Left colon (tissue), 2 donors: ENCODE measurements around the gene SLC39A13. TPM values are rescaled to one million over a fixed set of nuclear protein-coding genes. Genes with fewer than 3 reads are reported as not detected.
A peak's percentile ranks its signal among the peaks of the same experiment; 100 is the strongest.

Experiments used
- ATAC-seq: fragments of 200-7000 bp; cut with Tn5 transposase; one replicate; pipeline ENCODE4 v1.9.1; 2020; ENCODE audit warnings: mild to moderate bottlenecking, moderate library complexity
- DNase-seq, 2 donors: peaks; one replicate each; pipeline ENCODE4 v3.0.0-alpha.2; 2020
- intact Hi-C, 2 donors: fragments of 100-400 bp; cut with DNase I in 1 of 2; cut with micrococcal nuclease in 1 of 2; formaldehyde crosslinking; loops; one replicate each; pipeline versions ENCODE4 v1.11.2 to v1.14.0; 2022; cut with DNase I, micrococcal nuclease
- total RNA-seq, 2 donors: library from RNA; stranded (reverse); fragmentation: NEBNext Ultra II Directional; extraction: Animal tissue kit (Norgen Biotek cat#: 25700); gene quantifications; one replicate each; pipeline ENCODE4 v1.2.1, GENCODE V29; 2021
- donor health status: DM: no; HTN: no; CAD: no.
- donor health status: DM: yes; HTN: yes; CAD: no.

SLC39A13 gene
- total RNA-seq, 2 donors from 2014 or later: 17.9 to 20.2 TPM

DNA sequence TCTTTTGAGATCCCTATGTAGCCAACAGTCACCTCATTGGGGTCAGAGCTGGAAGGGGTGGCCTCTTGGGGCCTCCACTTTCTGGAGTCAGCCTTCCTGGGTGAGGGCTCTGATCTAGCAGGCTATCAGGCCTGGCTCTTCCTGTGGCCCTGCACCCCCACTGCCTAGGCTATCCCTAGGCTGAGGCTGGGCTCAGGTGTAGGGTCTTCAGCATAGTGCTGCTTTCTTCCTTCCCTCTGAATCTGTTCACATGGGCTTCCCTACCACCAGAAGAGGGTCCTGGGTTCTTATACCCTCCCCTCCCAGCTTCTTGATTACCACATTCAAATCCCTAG is 29.6 kb upstream of the SLC39A13 start:
- no peak for ATAC-seq
- no peak for DNase-seq
- intact Hi-C loops: loop anchor here (10.0 kb wide), 2 partner anchors 66 to 76 kb away; partner anchors contain the start of gene RAPSN (in 1 of the 2)

DNA sequence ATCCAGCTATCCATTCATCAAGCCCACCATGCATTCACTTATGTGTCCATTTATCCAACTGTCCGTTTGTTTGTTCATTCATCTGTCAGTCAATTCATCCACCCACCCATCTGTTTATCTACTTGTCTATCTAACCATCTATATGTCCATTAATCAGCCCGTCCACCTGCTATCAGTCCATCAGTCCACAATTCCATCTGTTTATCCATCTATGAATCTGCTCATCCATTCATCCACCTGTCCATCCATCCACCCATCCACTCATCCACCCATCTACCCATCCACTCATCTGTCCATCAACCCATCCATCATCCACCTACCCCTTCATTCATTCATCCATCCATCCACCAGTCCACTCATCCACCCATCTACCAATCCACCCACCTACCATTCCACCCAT is 29.1 kb upstream of the SLC39A13 start:
- no peak for ATAC-seq
- intact Hi-C loops: loop anchor here (10.0 kb wide), 2 partner anchors 65 to 75 kb away; partner anchors contain the start of gene RAPSN (in 1 of the 2)
- DNase-seq: no peak

DNA sequence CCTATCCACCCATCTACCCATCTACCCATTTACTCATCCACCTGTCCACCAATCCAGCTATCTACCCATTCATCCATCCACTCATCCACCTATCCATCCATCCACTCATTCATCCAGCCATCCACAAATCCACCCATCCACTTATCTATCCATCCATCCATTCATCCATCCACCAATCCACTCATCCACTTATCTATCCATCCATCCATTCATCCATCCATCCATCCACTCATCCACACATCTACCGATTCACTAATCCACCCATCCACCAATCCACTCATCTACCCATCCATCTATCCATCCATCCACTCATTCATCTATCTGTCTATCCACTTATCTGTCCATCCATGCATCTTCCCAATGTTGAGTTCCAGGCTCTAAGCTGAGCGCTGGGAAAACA is 28.3 kb upstream of the SLC39A13 start:
- ATAC-seq (no peak), DNase-seq (no peak)
- intact Hi-C loops: no loop called here

DNA sequence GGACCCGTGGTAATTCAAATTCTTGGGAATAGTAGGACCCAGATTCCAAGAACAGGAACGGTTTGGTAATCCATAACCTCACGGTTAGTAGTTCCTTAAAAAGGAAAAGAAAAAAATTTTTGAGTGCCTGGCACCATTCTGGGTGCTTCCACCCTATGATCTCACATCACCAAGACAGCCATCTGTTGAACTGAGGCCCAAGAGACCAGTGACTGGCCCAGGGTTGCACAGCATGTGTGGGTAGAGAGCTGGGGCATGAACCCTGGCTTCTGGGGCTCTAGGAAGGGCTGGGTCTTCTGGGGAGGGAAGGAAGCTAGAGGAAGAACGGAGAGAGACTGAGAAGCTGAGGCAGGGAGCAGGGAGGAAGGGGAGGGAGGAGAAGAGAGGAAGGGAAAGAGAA is 25.3 kb upstream of the SLC39A13 start:
- ATAC-seq: no peak
- intact Hi-C loops: no loop called here
- no peak for DNase-seq

GRCh38 chr11:47384498-47384897 is 23.9 kb upstream of the SLC39A13 start:
- intact Hi-C loops: no loop called here
- DNase-seq (no peak), ATAC-seq (no peak)

- DNase-seq (no peak), ATAC-seq (no peak)
- intact Hi-C loops: no loop called here
Measured at GRCh38 chr11:47387944-47388696, 20.3 kb upstream of the SLC39A13 start.

- intact Hi-C loops: no loop called here
- DNase-seq (no peak), ATAC-seq (no peak)
Measured at GRCh38 chr11:47388697-47389576, 19.5 kb upstream of the SLC39A13 start.

- intact Hi-C loops: no loop called here
- DNase-seq: no peak
Measured at GRCh38 chr11:47389577-47390421, 18.6 kb upstream of the SLC39A13 start.

DNA sequence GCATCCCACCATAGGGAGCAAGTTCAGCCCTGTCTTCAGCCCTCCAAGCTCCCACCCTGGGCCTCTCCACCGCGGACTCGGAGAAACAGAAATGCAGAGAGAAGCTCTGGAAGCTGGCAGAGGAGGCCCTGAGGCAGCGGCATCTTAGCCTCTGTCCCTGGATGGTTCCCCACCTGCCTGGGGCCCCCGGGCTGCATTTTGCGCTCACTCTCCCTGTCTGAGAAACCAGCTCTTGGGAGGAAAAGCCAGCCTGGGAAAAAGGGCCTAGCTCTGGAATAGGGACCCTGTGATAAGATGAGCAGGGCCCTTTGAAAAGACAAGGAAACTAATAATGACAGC is 18.0 kb upstream of the SLC39A13 start:
- ATAC-seq (no peak), DNase-seq (no peak)
- intact Hi-C loops: no loop called here

More at GRCh38 chr11:47389577-47390421, 18.6 kb upstream of the SLC39A13 start:
- no peak for ATAC-seq

GRCh38 chr11:47391077-47391583 is 17.3 kb upstream of the SLC39A13 start:
- intact Hi-C loops: no loop called here
- DNase-seq (no peak), ATAC-seq (no peak)

- intact Hi-C loops: no loop called here
- ATAC-seq (no peak), DNase-seq (no peak)
Measured at GRCh38 chr11:47391711-47392432, 16.5 kb upstream of the SLC39A13 start.

DNA sequence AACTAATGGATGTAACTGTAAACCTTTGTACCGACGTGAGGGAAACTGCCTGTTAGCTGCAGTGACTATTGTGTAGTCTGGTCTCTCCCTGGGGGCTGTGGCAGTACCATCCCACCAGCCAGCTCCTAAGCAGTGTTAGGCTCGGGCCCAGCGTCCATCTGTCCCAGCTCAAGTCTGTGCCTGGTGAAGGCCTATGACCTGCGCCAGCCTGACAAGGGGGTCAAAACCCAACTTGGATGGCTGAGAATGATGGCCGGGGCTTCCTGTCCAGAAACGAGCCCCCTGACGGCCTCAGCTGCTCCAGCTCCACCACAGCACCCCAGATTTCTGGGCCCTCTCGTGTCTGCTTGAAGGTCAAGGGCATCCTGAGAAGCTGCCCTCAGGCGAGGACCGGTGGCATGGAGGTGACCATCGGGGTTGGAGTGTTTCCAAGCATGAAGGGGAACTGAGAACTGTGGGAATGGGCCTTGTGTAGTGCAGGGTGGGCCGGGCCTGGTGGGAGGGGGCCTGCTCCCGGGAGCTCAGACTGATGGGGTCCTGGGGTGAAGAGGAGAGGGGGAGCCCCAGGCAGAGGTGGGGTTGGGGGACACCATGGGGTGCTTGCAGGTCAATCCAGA is 15.7 kb upstream of the SLC39A13 start:
- ATAC-seq: no peak
- no peak for DNase-seq
- intact Hi-C loops: no loop called here

GRCh38 chr11:47393163-47394049 is 15.0 kb upstream of the SLC39A13 start:
- no peak for DNase-seq
- ATAC-seq: peak; percentile 29
- intact Hi-C loops: no loop called here

DNA sequence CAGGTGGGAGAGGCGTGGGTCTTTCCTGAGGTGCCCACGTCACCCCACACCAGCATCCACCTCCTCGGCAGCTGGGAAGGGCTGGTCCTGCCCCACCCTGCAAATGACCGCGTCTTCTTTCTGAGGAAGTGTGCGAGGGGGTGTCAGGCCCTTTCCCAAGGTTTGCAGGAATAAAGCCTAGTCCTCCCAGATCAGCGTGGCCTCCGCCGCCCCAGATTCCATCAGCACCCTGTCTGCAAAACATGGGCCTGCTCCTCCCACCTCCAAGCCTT is 14.4 kb upstream of the SLC39A13 start:
- intact Hi-C loops: no loop called here
- DNase-seq (no peak), ATAC-seq (no peak)

DNA sequence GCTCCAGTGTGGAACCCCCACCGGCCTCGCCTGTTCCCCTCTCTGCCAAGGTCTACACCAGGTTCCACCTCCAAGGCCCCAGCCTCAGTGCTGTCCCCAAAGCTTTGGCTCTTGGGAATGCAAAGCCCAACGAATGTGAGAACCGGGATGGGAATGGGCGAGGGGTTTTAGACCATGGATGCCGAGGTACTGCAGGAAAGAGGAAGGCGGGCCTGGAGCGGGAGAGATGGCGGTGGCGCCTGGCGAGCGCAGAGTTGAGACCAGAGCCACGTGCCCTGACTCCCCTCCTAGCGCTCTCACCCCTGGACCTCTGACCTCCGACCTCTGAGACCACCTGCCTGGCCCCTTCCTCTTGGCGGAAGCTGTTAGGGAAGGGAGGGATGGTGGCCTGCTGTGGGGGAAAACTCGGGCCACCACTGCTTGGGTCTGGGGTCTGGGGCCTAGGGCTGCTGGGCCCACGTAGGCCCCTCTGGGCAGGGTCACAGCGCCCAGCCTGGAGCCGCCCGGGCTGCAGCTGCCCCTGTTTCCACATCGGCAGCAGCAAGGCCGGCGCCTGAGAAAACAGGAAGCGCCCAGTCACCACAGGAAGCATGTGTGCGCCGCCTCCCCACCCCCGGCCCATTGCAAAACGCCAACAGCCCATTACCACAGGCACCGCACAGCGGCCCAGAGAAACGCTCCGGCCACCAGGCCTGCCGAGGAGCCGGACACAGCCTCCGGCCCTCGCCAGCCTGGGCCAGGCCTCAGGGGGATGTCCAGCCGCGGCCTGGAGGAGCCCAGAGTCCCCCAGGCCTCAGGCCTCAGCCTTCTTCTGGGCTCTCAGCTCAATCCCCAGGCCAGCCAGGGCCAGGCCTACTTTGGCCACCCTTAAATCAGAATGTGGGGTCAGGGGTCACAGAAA is 13.8 kb upstream of the SLC39A13 start:
- intact Hi-C loops: no loop called here
- peak; percentile 56 for ATAC-seq
- DNase-seq: peak in 1 of 2 donors; percentile 57

- no peak for ATAC-seq
- DNase-seq: no peak
- intact Hi-C loops: no loop called here
Measured at GRCh38 chr11:47395223-47396048, 13.0 kb upstream of the SLC39A13 start.
